DOHH2 (cell line): ENCODE data around the gene RAD51B.

Experiments
- H3F3A ChIP-seq: fragments of 200-600 bp; sonication (generic), shearing (Covaris generic); 2 replicates; pipeline ENCODE4 v1.6.0; 2016; ENCODE audit warnings: antibody characterized with exemption, mild to moderate bottlenecking; ENCODE audit not compliant: control insufficient read depth, insufficient read depth
- H3K27ac ChIP-seq: fragments of 200-600 bp; sonication (generic); 2 replicates; pipeline ENCODE4 v1.5.1; 2014; ENCODE audit warnings: low read depth, mild to moderate bottlenecking, low read length, moderate library complexity
- H3K27me3 ChIP-seq: fragments of 200-600 bp; sonication (generic); 2 replicates; pipeline ENCODE4 v1.6.1; 2014; ENCODE audit warnings: mild to moderate bottlenecking, low read length, mixed read lengths; ENCODE audit not compliant: control insufficient read depth
- H3K36me3 ChIP-seq: fragments of 200-600 bp; sonication (generic); 2 replicates; pipeline ENCODE4 v1.6.1; 2014; ENCODE audit warnings: mild to moderate bottlenecking, low read length, moderate library complexity, mixed read lengths; ENCODE audit not compliant: control insufficient read depth
- H3K4me1 ChIP-seq: fragments of 200-600 bp; sonication (generic); 2 replicates; pipeline ENCODE4 v1.6.1; 2014; ENCODE audit warnings: mild to moderate bottlenecking, low read length, mixed read lengths; ENCODE audit not compliant: control insufficient read depth
- H3K4me2 ChIP-seq: fragments of 200-600 bp; sonication (generic); 2 replicates; pipeline ENCODE4 v1.6.0; 2014; ENCODE audit warnings: mild to moderate bottlenecking, low read length, moderate library complexity
- H3K4me3 ChIP-seq: fragments of 200-600 bp; sonication (generic); 2 replicates; pipeline ENCODE4 v1.5.1; 2014; ENCODE audit warnings: mild to moderate bottlenecking, low read length, mixed read lengths
- H3K79me2 ChIP-seq: fragments of 200-600 bp; sonication (generic); 2 replicates; pipeline ENCODE4 v1.6.1; 2014; ENCODE audit warnings: mild to moderate bottlenecking, low read length, mixed read lengths; ENCODE audit not compliant: control insufficient read depth
- H3K9me2 ChIP-seq: fragments of 200-600 bp; sonication (generic); replicated peaks from 2 replicates; pipeline ENCODE4 v1.6.1; 2014; ENCODE audit warnings: mild to moderate bottlenecking, low read length, mixed read lengths; ENCODE audit not compliant: control insufficient read depth
- H3K9me3 ChIP-seq: fragments of 200-600 bp; sonication (generic); 2 replicates; pipeline ENCODE4 v1.6.1; 2014; ENCODE audit warnings: antibody characterized with exemption, low read length, mixed read lengths; ENCODE audit not compliant: control insufficient read depth, insufficient read depth
- H4K20me1 ChIP-seq: fragments of 200-600 bp; sonication (generic); 2 replicates; pipeline ENCODE4 v1.6.0; 2014; ENCODE audit warnings: low read depth, mild to moderate bottlenecking, antibody characterized with exemption, low read length, moderate library complexity; ENCODE audit not compliant: control insufficient read depth, insufficient read depth
- CTCF ChIP-seq: fragments of 200-600 bp; sonication (generic); IDR thresholded peaks from one replicate; pipeline ENCODE4 v1.5.1; 2014; ENCODE audit warnings: antibody characterized with exemption, mild to moderate bottlenecking, low read depth, low read length; ENCODE audit not compliant: poor library complexity, severe bottlenecking
- EZH2phosphoT487 ChIP-seq: fragments of 200-600 bp; sonication (generic); IDR thresholded peaks from 2 replicates; pipeline ENCODE4 v1.6.1; 2017; ENCODE audit warnings: borderline replicate concordance, mild to moderate bottlenecking, antibody characterized with exemption, low read length, moderate library complexity, mixed read lengths

Gene RAD51B

GRCh38 chr14:68590201-68590522 lies 770.6 kb downstream of the RAD51B start:
- no peak overlapping the region for H3K4me3 ChIP-seq
- TF ChIP-seq CTCF (no peak), EZH2phosphoT487 (no peak)
- no peaks in the 10 kb centered on the region for H3F3A ChIP-seq
- peaks cover 18% of the 10 kb centered on the region for H3K4me1 ChIP-seq
- no peak overlapping the region for H3K4me2 ChIP-seq
- no peaks in the 10 kb centered on the region for H3K9me3 ChIP-seq
- no peaks in the 10 kb centered on the region for H3K36me3 ChIP-seq
- no peaks in the 10 kb centered on the region for H3K9me2 ChIP-seq
- no peaks in the 10 kb centered on the region for H4K20me1 ChIP-seq
- H3K27me3 ChIP-seq = no peaks in the 10 kb centered on the region
- H3K79me2 ChIP-seq = no peaks in the 10 kb centered on the region
- H3K27ac ChIP-seq = no peak overlapping the region

GRCh38 chr14:68591786-68592185 lies 772.2 kb downstream of the RAD51B start:
- H3K4me1 ChIP-seq = peaks cover 18% of the 10 kb centered on the region
- TF ChIP-seq CTCF (no peak), EZH2phosphoT487 (no peak)
- H3K4me2 ChIP-seq = no peak overlapping the region

GRCh38 chr14:68592948-68593556 lies 773.5 kb downstream of the RAD51B start:
- no peaks in the 10 kb centered on the region for H3K79me2 ChIP-seq
- no peaks in the 10 kb centered on the region for H4K20me1 ChIP-seq
- no peak overlapping the region for H3K27ac ChIP-seq
- H3F3A ChIP-seq = no peaks in the 10 kb centered on the region
- H3K4me1 ChIP-seq = peaks cover 18% of the 10 kb centered on the region
- H3K27me3 ChIP-seq = no peaks in the 10 kb centered on the region
- no peak overlapping the region for H3K4me2 ChIP-seq
- no peak overlapping the region for H3K4me3 ChIP-seq
- no peaks in the 10 kb centered on the region for H3K9me2 ChIP-seq
- H3K9me3 ChIP-seq = no peaks in the 10 kb centered on the region
- no peaks in the 10 kb centered on the region for H3K36me3 ChIP-seq
- TF ChIP-seq CTCF = no peak

More at GRCh38 chr14:68591786-68592185, 772.2 kb downstream of the RAD51B start:
- Histone ChIP-seq H3F3A (no peaks in the 10 kb centered on the region), H3K27ac (no peak overlapping the region), H3K36me3 (no peaks in the 10 kb centered on the region), H4K20me1 (no peaks in the 10 kb centered on the region), H3K4me3 (no peak overlapping the region), H3K27me3 (no peaks in the 10 kb centered on the region), H3K9me3 (no peaks in the 10 kb centered on the region), H3K79me2 (no peaks in the 10 kb centered on the region), H3K9me2 (no peaks in the 10 kb centered on the region)
